ENCODE measurements around the gene CRY2.

The CRY2 gene

GRCh38 chr11:45850446-45850845 lies 3.2 kb downstream of the CRY2 start:
- DNase-seq = no peak

- DNase-seq = no peak
Observed at GRCh38 chr11:45851228-45851627, 4.0 kb downstream of the CRY2 start.

GRCh38 chr11:45852018-45852711 lies 4.9 kb downstream of the CRY2 start:
- no peak for DNase-seq

GRCh38 chr11:45852712-45853101 lies 5.4 kb downstream of the CRY2 start:
- DNase-seq = no peak

GRCh38 chr11:45853332-45854219 lies 6.3 kb downstream of the CRY2 start:
- DNase-seq = no peak

GRCh38 chr11:45855308-45855707 lies 8.0 kb downstream of the CRY2 start:
- no peak for DNase-seq

- peak; percentile 86 for DNase-seq
Observed at GRCh38 chr11:45856044-45856468, 8.8 kb downstream of the CRY2 start.

- peak; percentile 79 for DNase-seq
Observed at GRCh38 chr11:45857961-45858474, 10.7 kb downstream of the CRY2 start.

GRCh38 chr11:45858751-45859398 lies 11.6 kb downstream of the CRY2 start:
- DNase-seq = no peak

GRCh38 chr11:45859661-45860140 lies 12.4 kb downstream of the CRY2 start:
- peak; percentile 95 for DNase-seq

GRCh38 chr11:45860348-45860747 lies 13.1 kb downstream of the CRY2 start:
- no peak for DNase-seq

- DNase-seq = no peak
Observed at GRCh38 chr11:45860764-45861510, 13.7 kb downstream of the CRY2 start.

GRCh38 chr11:45864041-45864440 lies 16.8 kb downstream of the CRY2 start:
- DNase-seq = no peak

GRCh38 chr11:45869551-45869950 lies 22.3 kb downstream of the CRY2 start:
- DNase-seq = no peak

GRCh38 chr11:45870706-45871105 lies 23.4 kb downstream of the CRY2 start:
- no peak for DNase-seq

GRCh38 chr11:45871638-45872037 lies 24.4 kb downstream of the CRY2 start:
- no peak for DNase-seq

- DNase-seq = peak; percentile 59
Observed at GRCh38 chr11:45872651-45873356, 25.5 kb downstream of the CRY2 start.

GRCh38 chr11:45876401-45876800 lies 29.1 kb downstream of the CRY2 start:
- no peak for DNase-seq

GRCh38 chr11:45877221-45877620 lies 29.9 kb downstream of the CRY2 start:
- no peak for DNase-seq

- DNase-seq = no peak
Observed at GRCh38 chr11:45877845-45878244, 30.6 kb downstream of the CRY2 start.

GRCh38 chr11:45879803-45880686 lies 32.8 kb downstream of the CRY2 start:
- DNase-seq = no peak

All from right hindlimb (tissue), 1 donor.